Epithelial cell of proximal tubule (primary cell): Measurements from ENCODE around the gene EFNA4. TPM values are rescaled to one million over a fixed set of nuclear protein-coding genes. Genes with fewer than 3 reads are reported as not detected.

Experiments used
- DNase-seq: peaks from one replicate; pipeline ENCODE4 v3.0.0-alpha.2; 2011; ENCODE audit warnings: low read depth
- H3K4me3 ChIP-seq: 2 replicates; pipeline ENCODE4 v1.5.1; 2011; ENCODE audit warnings: low read depth, mild to moderate bottlenecking, low read length
- total RNA-seq: library from RNA; depleted of rRNA; stranded (reverse); fragments of >200 nt; gene quantifications from 2 replicates; pipeline ENCODE4 v1.2.3, GENCODE V29; 2015
- TF ChIP-seq, protein P1 (sequence below): conservative IDR thresholded peaks from 2 replicates; pipeline ENCODE4 v1.5.1; 2012; ENCODE audit warnings: low read depth, mild to moderate bottlenecking, low read length

The EFNA4 gene
- total RNA-seq, 1 donor from 2014 or later, result 10.8 TPM

DNA sequence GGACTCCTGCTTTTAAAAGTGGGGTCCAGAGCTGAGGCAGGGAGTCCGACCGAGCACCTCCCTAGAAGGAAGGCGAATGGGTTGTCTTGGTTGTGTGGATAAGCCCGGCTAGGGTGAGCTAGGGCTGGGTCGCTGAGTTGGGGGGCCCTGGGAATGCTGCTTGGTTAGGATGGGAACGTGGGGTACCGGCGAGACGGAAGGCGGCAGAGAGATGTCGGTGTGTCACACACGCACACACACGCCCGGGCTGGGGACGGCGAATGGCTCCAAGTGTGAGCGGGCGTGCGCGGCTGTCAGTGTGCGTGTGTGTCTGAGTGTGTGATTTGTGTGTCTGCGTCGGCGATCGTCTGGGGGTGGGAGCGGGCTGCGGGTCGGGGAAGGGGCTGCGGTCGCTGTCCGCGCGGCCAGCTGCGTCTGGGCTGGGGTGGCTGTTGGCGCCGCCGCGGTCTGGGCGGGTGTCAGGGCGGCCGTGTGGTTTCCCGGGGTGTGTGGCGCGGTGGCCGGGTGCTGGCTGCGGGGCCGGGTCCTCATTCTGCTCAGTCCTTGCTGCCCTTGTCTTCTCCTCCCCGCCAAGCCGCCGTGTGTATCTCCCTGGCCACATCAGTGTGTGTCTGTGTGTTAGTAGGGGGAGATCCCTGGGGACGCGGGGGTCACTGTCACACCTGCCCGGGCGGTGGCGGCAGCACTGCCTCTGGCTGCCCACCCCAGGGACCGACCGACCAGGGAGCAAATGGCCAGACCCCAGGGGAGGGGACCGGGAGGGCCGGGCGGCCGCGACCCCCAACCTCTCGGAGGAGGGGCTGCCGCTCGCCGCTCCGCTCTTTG is 16.2 kb downstream of the EFNA4 start:
- no peak for DNase-seq
- peak overlapping the region; percentile 40 for H3K4me3 ChIP-seq
- TF ChIP-seq, protein P1, sequence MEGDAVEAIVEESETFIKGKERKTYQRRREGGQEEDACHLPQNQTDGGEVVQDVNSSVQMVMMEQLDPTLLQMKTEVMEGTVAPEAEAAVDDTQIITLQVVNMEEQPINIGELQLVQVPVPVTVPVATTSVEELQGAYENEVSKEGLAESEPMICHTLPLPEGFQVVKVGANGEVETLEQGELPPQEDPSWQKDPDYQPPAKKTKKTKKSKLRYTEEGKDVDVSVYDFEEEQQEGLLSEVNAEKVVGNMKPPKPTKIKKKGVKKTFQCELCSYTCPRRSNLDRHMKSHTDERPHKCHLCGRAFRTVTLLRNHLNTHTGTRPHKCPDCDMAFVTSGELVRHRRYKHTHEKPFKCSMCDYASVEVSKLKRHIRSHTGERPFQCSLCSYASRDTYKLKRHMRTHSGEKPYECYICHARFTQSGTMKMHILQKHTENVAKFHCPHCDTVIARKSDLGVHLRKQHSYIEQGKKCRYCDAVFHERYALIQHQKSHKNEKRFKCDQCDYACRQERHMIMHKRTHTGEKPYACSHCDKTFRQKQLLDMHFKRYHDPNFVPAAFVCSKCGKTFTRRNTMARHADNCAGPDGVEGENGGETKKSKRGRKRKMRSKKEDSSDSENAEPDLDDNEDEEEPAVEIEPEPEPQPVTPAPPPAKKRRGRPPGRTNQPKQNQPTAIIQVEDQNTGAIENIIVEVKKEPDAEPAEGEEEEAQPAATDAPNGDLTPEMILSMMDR, result no peak

DNA sequence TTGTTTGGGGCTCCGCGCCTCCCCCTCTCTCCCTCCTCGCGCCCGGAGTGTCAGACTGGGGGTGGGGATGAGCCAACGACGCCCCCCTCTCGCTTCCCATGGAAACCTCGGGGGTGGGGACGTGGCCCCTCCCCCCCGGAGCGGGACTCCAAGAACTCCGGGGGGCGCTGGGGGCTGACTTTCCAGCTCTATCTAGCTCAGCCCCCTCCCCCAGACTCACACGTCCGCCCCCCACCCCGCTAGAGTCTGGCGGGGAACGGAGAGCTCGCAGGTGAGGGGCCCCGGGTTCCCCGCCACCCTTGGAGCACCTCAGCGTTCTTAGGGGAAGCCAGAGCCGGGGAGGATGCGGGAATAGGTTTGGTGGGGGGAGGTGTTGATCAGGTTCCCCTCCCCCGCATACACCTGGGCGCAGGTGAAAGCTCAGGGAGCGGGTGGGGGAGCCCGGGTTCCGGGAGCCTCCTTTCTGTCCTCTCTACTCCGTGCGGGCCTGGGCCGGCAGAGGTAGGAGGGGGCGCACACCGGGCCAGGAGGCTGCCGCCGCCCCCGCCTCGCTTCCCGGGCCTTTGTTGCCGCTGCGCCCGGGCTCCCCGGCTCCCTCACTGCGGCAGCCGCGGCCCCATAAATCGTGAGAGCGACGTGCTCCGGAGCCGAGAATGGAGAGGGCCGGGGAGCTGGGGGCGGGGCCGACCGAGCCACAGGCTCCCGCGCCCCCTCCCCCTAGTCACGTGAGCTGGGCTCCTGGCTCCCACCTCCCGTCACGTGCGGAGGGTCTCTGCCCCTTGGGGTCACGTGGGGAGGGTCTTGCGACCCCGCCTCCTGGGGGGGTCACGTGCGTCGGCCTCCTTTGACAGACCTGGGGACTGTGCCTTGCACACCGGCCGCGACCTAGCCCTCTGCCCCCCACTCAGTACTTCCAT is 17.0 kb downstream of the EFNA4 start:
- no peak for DNase-seq
- peak overlapping the region; percentile 19 for H3K4me3 ChIP-seq
- TF ChIP-seq, protein P1, result no peak

DNA sequence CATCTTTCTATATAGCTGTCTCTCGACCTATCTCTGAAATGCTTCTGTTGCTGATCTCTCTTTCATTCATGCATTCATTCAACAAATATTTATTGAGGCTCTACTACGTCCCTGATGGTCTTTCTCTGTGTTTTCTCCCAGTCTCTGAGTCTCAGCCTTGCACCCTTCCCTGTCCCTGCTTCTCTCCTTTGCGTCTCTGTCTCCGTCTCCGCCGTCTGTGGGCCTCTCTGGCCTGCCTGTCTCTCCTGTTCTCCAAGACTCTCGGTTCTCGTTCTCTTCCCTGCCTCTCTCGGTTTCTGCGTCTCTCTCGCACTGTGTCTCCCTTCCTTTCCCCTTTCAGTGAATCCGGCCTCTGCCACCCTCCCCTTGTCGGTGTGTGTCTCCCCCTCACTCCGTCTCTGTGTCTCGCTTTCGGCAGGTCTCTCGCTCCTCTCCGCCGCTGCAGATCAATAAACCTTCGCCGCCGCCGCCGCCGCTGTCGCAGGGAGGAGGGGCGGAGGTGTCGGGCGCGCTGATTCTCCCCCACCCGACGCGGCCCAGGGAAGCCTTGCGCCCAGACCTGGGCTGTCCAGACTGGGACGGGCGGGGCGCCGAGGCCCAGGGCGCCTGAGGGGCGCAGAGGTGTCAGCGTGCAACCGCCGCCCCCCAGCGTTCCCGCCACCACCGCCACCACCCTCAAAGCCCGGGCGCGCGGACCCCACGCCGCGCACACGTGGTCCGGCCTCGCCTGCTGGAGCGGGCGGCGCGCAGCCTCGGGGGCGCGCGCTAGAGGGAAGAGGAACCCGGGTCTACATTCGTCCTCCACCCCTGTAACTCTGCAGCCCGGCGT is 18.1 kb downstream of the EFNA4 start:
- DNase-seq, result no peak
- H3K4me3 ChIP-seq, result no peak overlapping the region
- TF ChIP-seq, protein P1, result no peak

DNA sequence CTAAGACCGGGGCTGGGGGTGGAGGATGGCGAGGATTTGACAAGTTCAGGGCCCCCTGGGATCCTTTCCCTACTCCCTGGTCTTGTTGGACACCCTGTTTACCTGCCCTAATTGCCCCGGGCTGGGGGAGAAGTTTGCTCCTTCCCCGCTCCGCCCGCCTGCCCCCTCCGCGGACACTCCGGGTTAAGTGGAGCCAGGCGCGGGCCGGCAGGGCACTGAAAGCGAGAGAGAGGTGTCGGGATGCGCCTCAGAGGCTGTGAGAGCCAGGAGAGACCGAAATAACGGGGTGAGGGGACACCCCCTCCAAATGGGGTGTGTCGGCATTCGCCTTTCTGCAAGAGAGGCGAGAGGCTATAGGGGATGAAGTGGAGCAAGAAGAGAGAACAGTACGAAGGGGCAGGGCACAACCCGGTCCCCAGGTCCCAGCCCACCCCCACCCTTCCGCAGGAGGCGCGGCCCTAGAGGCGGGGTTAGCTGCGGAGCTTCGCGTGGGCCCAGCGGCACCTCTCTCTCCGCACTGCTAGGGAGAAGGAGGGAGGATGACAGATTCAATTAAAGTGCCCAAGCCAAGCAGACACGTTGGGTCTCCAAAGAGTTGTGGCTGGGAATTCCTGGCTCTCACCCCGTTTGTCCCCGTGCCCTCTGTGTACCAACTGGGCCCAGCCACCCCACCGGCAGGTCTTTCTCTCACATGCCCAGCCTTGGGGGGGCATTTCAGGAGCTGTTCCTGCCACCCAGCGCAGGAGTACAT is 18.9 kb downstream of the EFNA4 start:
- TF ChIP-seq, protein P1, result no peak
- H3K4me3 ChIP-seq, result no peak overlapping the region
- no peak for DNase-seq

DNA sequence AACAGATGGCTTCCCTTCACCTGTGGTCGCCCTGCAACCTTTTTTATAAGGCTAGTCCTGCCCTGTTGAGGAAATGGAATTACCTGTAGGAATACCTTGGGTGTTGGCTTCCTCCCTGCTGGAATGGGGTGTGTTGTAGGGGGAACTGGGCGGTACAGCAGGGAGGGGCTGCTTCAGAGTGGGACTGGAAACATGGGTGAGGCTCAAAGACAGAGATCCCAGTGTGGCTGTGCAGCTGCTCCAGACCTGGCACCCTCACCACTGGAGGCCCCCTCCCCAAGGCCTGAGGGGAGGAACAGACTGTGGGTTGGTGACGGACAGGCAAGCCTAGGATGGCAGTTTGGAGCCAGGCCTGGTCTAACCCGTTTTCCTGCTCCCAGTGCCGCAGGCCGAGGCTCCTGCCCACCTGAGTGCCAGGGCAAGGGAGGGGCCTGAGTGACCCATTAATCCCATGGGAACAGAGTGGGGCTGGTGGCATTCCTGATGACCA is 19.6 kb downstream of the EFNA4 start:
- DNase-seq, result no peak
- TF ChIP-seq, protein P1, result no peak
- no peak overlapping the region for H3K4me3 ChIP-seq
